ENCODE results near the gene SETDB2. TPM values are rescaled to one million over a fixed set of nuclear protein-coding genes. Genes with fewer than 3 reads are reported as not detected.

Gene SETDB2
- total RNA-seq, 1 donor, result 16.4 TPM

DNA sequence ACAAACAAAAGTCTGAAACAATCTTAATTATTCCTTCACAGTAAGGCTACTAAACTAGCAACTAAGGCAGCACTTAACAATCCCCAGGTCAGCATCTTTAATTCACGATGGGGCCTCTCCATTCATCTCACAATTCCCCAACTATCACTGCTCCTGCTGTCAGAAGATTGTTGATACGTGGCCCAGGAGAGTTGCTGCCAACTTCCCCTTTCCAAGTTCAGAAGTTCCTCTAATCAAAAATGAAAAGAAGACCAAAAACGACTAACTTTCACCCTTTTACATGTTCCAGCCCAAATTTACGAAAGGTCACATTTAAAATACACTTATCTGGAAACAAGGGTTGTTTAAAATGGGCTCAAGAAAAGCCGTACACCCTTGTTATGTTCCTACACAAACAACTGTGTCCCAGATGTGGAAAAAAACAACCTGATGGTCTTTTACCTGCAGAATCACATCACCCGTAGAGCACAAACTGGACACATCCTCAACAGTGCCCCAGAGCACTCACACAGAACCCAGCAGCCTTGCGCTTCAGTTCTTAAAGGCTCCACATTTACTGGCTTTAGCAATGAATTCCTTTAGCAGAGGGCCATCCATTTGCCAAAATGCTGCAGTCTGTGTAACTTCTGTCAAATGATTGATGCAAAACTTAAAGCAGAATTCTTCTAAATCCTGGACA lies 89.7 kb downstream of the SETDB2 start:
- TF ChIP-seq, protein P1, sequence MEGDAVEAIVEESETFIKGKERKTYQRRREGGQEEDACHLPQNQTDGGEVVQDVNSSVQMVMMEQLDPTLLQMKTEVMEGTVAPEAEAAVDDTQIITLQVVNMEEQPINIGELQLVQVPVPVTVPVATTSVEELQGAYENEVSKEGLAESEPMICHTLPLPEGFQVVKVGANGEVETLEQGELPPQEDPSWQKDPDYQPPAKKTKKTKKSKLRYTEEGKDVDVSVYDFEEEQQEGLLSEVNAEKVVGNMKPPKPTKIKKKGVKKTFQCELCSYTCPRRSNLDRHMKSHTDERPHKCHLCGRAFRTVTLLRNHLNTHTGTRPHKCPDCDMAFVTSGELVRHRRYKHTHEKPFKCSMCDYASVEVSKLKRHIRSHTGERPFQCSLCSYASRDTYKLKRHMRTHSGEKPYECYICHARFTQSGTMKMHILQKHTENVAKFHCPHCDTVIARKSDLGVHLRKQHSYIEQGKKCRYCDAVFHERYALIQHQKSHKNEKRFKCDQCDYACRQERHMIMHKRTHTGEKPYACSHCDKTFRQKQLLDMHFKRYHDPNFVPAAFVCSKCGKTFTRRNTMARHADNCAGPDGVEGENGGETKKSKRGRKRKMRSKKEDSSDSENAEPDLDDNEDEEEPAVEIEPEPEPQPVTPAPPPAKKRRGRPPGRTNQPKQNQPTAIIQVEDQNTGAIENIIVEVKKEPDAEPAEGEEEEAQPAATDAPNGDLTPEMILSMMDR (IDR thresholded peaks at IDR 0.05; ENCODE audit: insufficient read depth, low read depth, low read length), result no peak
- H3K4me3 ChIP-seq (ENCODE audit: low read depth, low read length), result no peak overlapping the region
- DNase-seq (ENCODE audit: low read depth), result no peak

DNA sequence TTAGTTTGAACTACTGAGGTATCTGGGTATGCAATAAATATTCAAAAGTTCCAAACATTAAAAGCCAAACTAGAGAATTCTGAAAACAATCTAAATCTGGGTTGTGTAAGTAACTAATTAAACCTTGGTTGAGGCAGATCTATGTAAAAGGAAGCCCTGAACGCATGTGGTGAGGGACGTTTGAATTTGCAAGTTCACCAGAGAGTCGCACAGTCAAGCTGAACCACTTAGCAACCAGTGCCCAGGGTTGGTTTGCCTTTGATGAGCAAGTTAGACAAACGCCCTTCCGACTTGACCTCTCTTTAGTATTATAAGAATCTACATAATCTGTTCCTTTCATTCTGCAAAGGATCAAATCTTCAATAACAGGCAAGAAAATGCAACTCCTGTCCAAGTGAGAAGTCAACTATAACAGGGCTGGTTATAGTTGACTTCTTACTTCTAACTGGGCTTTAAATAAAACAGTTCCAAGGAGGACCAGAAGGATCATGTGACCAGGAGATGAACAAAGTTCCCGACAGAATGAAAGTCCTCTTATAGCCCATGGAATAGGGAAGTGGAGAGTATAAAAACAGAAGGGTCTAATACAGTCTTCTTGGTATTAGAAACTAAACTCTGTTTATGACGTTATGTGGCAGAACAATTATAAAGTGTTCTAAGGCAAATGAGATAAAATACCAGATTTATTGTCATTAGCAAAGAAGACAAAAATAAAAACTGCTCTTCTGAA lies 92.2 kb downstream of the SETDB2 start:
- no peak overlapping the region for H3K4me3 ChIP-seq (ENCODE audit: low read depth, low read length)
- TF ChIP-seq, protein P1 (IDR thresholded peaks at IDR 0.05; ENCODE audit: insufficient read depth, low read depth, low read length), result no peak
- DNase-seq (ENCODE audit: low read depth), result no peak

DNA sequence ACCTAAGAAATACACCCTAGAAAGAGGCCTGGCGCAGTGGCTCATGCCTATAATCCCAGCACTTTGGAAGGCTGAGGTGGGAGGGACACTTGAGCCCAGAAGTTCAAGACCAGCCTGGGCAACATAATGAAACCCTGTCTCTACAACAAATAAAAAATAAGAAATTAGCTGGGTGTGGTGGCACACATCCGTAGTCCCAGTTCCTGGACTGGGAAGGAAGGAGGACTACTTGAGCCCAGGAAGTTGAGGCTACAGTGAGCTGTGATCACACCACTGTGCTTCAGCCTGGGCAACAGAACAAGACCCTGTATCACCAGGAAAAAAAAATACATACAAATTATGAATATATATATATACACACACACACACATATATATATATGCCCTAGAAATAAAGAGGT lies 94.3 kb downstream of the SETDB2 start:
- TF ChIP-seq, protein P1 (IDR thresholded peaks at IDR 0.05; ENCODE audit: insufficient read depth, low read depth, low read length), result no peak
- no peak overlapping the region for H3K4me3 ChIP-seq (ENCODE audit: low read depth, low read length)
- no peak for DNase-seq (ENCODE audit: low read depth)

DNA sequence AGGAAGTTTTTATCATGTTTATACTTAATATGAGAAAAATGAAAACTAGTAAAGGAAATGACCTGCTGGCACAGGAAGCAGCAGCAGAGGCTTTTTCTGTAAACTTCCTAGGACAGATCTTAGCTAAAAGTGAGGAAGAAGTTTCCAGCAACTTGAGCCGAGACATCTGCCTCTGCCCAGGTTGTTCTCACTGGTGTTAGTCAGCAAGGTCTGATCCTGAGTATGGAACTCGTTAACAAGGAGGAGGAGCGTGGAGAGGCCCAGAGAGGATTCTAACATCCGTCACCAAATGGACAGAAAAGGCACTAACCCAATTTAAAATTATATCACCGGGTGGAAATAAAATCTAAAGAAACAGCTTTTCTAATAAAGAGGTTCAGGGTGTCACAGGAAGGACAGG lies 95.2 kb downstream of the SETDB2 start:
- TF ChIP-seq, protein P1 (IDR thresholded peaks at IDR 0.05; ENCODE audit: insufficient read depth, low read depth, low read length), result no peak
- no peak overlapping the region for H3K4me3 ChIP-seq (ENCODE audit: low read depth, low read length)
- peak; percentile 18 for DNase-seq (ENCODE audit: low read depth)

DNA sequence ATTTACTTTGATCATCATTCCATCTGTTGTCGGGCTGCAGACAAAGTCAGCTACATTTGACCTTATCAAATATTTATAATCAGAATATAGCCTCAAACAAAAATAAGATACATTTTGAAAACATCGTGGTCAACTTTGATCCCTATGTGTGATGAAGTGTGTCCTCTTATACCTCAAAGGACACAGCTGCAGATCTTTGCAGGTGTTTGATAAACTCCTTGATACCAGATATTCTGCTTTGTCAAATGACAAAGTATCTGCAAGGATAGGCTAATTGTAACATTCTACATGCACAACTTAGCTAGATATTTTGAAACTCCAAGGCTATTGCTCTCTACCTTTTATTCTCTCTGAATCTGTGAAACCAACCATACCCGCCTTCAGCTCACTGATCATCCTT lies 95.7 kb downstream of the SETDB2 start:
- TF ChIP-seq, protein P1 (IDR thresholded peaks at IDR 0.05; ENCODE audit: insufficient read depth, low read depth, low read length), result no peak
- H3K4me3 ChIP-seq (ENCODE audit: low read depth, low read length), result no peak overlapping the region
- DNase-seq (ENCODE audit: low read depth), result no peak

DNA sequence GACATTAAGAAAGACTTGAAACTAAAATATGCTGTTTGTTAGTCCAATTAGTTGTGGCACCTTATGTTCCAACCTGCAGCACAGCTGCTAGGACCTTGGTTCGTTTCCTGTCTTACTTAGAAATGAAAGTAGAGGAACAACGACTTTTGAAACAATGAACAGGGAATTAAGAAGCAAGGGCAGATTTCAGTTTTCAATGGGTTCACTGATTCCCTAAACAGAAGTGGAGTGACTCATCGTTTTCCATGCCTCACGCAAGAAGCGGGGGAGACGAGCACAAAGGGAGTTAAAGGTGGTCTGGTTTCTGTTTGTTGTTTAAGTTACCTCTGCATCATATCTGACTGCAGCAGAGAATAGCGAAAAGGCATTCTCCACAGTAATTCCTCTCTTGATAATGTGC lies 96.5 kb downstream of the SETDB2 start:
- peak overlapping the region; percentile 16 for H3K4me3 ChIP-seq (ENCODE audit: low read depth, low read length)
- DNase-seq (ENCODE audit: low read depth), result peak; percentile 81

More for the DNA sequence above, 96.5 kb downstream of the SETDB2 start:
- TF ChIP-seq, protein P1 (IDR thresholded peaks at IDR 0.05; ENCODE audit: insufficient read depth, low read depth, low read length), result no peak
